Breast epithelium (tissue), 4 donors: Measurements from ENCODE around the gene FAM83C. TPM values are rescaled to one million over a fixed set of nuclear protein-coding genes. Genes with fewer than 3 reads are reported as not detected.

Experiments used
- DNase-seq, 2 donors: peaks; one replicate each; pipeline ENCODE4 v3.0.0-alpha.2; 2019; ENCODE audit warnings: low spot score in 2 of 2
- H3K27ac ChIP-seq, 2 donors: fragments of 200-600 bp; sonication (generic) in 1 of 2; one replicate each; pipeline ENCODE4 v1.5.1; 2016 to 2019; ENCODE audit warnings: mild to moderate bottlenecking in 1 of 2
- H3K27me3 ChIP-seq, 2 donors: fragments of 200-600 bp; sonication (generic) in 1 of 2; one replicate each; pipeline versions ENCODE4 v1.5.1 to v1.6.0; 2017 to 2019; ENCODE audit warnings: control low read depth in 1 of 2, mild to moderate bottlenecking in 1 of 2
- H3K36me3 ChIP-seq: fragments of 200-600 bp; one replicate; pipeline ENCODE4 v1.5.1; 2019
- H3K4me1 ChIP-seq, 2 donors: fragments of 200-600 bp; sonication (generic); one replicate each; pipeline ENCODE4 v1.5.1; 2016 to 2019; ENCODE audit warnings: control low read depth in 1 of 2
- H3K4me3 ChIP-seq, 3 donors: fragments of 200-600 bp; sonication (generic); 1 replicate in 2 of 3; 2 replicates in 1 of 3; pipeline ENCODE4 v1.5.1; 2016 to 2019; ENCODE audit warnings: mild to moderate bottlenecking in 3 of 3, moderate library complexity in 2 of 3
- H3K9me3 ChIP-seq, 2 donors: fragments of 200-600 bp; sonication (generic) in 1 of 2; one replicate each; pipeline ENCODE4 v1.5.1; 2016 to 2019; ENCODE audit warnings: control low read depth in 1 of 2
- CTCF ChIP-seq, 3 donors: fragments of 450-650 bp; IDR thresholded peaks; one replicate each; pipeline ENCODE4 v1.5.1; 2016 to 2017; ENCODE audit warnings: antibody characterized with exemption in 3 of 3, mild to moderate bottlenecking in 3 of 3, moderate library complexity in 3 of 3
- POLR2A ChIP-seq: fragments of 450-650 bp; IDR thresholded peaks from one replicate; pipeline ENCODE4 v1.6.1; 2016; ENCODE audit warnings: antibody characterized with exemption, mild to moderate bottlenecking, moderate library complexity
- POLR2AphosphoS5 ChIP-seq, 3 donors: sonication (generic); formaldehyde crosslinking; IDR thresholded peaks; one replicate each; pipeline ENCODE4 v1.6.1; 2017; ENCODE audit warnings: antibody characterized with exemption in 3 of 3
- intact Hi-C: fragments of 100-400 bp; cut with DNase I; formaldehyde crosslinking; loops from one replicate; pipeline ENCODE4 v1.15.1; 2023; ENCODE audit warnings: low total_unique reads
- total RNA-seq, 3 donors: library from RNA; depleted of rRNA; stranded (reverse); fragments of >200 nt; gene quantifications; one replicate each; pipeline ENCODE4 v1.1.0, GENCODE V29; 2016

The FAM83C gene
- total RNA-seq, 3 donors from 2014 or later = 0.15 TPM; not detected in 2

DNA sequence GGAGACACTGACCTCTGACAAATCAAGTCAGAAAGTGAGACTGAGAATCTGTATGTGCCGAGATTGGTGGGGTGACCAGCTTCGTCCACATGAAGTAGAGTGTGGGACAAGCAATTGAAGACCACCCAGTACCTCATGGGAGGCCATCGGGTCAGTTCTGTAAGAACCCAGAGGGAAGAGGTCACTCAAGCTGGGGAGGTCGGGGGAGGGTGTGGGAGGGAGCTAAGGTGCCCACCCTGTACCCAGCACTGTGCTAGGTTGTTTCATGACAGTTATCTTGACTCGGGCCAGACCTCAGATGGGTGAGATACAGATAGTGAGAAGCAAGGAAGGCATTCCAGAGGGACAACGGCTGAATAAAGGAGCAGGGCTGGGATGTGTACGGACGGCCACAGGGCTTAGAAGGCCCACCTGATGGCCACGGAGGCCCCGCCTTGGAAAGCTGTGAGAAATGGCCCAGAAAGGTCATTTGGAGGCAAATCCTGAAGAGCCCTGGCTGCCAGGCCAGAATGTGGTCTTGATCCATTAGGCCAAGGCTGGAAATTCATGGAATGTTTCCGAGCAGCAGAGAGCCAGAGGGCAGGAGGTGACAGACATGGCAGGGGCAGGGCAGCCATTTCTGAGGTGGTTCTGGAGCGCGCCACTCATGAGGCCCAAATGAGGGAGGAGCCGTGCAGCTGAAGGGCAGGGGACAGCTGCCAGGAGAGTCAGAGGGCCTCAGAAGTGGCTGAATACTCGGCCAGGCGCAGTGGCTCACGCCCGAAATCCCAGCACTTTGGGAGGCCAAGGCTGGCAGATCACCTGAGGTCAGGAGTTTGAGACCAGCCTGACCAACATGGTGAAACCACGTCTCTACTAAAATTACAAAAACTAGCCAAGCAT is 22.0 kb downstream of the FAM83C start:
- no peaks in the 10 kb centered on the region for H3K36me3 ChIP-seq
- no peak overlapping the region for H3K4me3 ChIP-seq
- TF ChIP-seq CTCF (IDR thresholded peaks at IDR 0.05) (no peak), POLR2AphosphoS5 (IDR thresholded peaks at IDR 0.05) (no peak), POLR2A (no peak)
- H3K9me3 ChIP-seq = no peaks in the 10 kb centered on the region
- H3K27me3 ChIP-seq = no peaks in the 10 kb centered on the region
- H3K4me1 ChIP-seq = no peaks in the 10 kb centered on the region
- peak overlapping the region in 1 of 2 donors; percentile 19 for H3K27ac ChIP-seq
- intact Hi-C loops = loop anchor here (10.0 kb wide), 1 partner anchor 125 kb away; the partner anchor contains the start of gene EDEM2
- no peak for DNase-seq

DNA sequence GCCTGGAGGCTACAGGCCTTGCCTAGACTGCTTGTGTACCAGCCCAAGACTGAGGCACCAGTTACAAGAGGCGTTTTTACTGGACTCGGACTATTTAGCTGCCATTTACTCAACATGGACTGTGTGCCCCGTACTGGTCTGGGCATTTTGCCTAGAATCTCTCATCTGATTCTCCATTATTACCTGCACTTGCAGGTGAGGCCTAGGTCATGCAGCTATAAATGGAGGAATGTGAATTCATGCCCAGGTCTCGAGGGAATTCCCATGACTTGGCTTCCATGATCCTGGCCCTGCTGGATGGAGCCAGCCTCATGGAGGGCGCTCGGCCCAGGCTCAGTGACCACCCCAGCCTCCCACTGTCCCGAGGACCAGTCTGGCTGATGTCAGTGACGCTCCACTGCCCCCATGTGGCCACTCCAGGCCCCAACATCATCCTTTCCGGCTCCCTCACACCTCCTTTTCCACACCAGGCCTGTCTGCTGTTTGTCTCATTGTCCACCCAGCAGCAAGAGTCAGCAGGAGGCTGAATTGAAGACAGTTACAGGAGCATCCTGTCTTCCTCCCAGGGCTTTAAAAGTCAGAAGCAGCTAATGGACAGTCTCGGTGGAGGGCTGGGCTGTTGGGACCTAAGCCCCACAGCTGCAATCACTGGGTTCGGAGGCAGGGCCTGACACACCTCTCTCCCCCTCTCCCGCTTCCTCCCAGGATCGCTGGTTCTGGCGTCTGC is 23.0 kb downstream of the FAM83C start:
- no peaks in the 10 kb centered on the region for H3K27me3 ChIP-seq
- intact Hi-C loops = no loop called here
- H3K36me3 ChIP-seq = no peaks in the 10 kb centered on the region
- no peak overlapping the region for H3K4me3 ChIP-seq
- peak overlapping the region; percentile 19 to 55 for H3K27ac ChIP-seq
- no peak for TF ChIP-seq POLR2A
- peak; percentile 50 to 72 (median 68) for TF ChIP-seq CTCF (IDR thresholded peaks at IDR 0.05)
- H3K9me3 ChIP-seq = no peaks in the 10 kb centered on the region
- peak; percentile 45 to 62 for DNase-seq
- H3K4me1 ChIP-seq = no peaks in the 10 kb centered on the region

GRCh38 chr20:35267092-35267491 is 25.1 kb downstream of the FAM83C start:
- Histone ChIP-seq H3K9me3 (no peaks in the 10 kb centered on the region), H3K36me3 (no peaks in the 10 kb centered on the region), H3K4me3 (no peak overlapping the region), H3K27ac (no peak overlapping the region), H3K4me1 (no peaks in the 10 kb centered on the region), H3K27me3 (no peaks in the 10 kb centered on the region)
- intact Hi-C loops = no loop called here
- no peak for DNase-seq
- TF ChIP-seq POLR2A = no peak
- TF ChIP-seq POLR2AphosphoS5 (IDR thresholded peaks at IDR 0.05) = no peak
- no peak for TF ChIP-seq CTCF (IDR thresholded peaks at IDR 0.05)

DNA sequence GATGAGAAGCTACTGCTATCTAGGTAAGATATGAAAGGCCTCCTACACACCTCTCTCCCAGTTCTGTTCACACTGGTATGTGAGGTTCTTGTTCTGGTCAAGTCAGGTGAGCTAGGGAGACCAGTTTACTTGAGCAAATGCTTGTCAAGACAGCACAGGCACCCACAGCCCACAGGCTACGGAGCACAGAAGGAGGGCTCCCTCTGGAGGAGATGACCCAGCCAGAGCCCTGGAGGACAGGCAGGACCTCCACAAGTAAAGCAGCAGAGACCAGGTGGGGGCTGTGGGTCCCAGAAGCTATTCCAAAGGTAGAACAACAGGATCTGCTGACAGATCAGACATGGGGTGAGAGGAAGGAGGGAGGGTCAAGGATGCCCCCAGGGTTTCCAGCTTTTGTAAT is 27.5 kb downstream of the FAM83C start:
- Histone ChIP-seq H3K9me3 (no peaks in the 10 kb centered on the region), H3K4me3 (no peak overlapping the region), H3K27ac (peak overlapping the region; percentile 52 to 93), H3K36me3 (no peaks in the 10 kb centered on the region), H3K4me1 (no peaks in the 10 kb centered on the region), H3K27me3 (no peaks in the 10 kb centered on the region)
- peak in 1 of 2 donors; percentile 44 for DNase-seq
- TF ChIP-seq CTCF (IDR thresholded peaks at IDR 0.05) (no peak), POLR2AphosphoS5 (IDR thresholded peaks at IDR 0.05) (no peak), POLR2A (no peak)
- intact Hi-C loops = no loop called here
